ENCODE measurements around the gene CR1.

CR1 gene

DNA sequence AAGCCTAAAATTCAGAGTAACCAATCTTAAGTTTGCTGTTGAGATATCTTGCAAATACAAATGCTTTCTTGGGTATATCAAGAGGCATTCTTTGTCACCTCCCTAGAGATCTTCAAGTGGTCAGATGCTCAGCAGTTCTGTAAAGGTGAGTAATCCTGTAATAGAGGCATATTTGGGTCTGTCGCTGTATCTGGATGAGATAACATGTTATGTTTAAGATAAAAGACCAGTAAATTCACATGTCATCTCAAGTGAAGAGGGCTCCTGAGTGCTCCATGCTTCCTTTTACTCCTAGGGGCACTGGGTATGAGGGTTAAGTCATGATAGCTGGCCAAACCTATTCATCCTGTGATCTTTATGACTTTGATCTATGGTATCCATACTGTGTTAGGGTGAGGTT is 34.3 kb upstream of the CR1 start:
- no peak for DNase-seq (ENCODE audit: low read depth)
- TF ChIP-seq, protein P1, sequence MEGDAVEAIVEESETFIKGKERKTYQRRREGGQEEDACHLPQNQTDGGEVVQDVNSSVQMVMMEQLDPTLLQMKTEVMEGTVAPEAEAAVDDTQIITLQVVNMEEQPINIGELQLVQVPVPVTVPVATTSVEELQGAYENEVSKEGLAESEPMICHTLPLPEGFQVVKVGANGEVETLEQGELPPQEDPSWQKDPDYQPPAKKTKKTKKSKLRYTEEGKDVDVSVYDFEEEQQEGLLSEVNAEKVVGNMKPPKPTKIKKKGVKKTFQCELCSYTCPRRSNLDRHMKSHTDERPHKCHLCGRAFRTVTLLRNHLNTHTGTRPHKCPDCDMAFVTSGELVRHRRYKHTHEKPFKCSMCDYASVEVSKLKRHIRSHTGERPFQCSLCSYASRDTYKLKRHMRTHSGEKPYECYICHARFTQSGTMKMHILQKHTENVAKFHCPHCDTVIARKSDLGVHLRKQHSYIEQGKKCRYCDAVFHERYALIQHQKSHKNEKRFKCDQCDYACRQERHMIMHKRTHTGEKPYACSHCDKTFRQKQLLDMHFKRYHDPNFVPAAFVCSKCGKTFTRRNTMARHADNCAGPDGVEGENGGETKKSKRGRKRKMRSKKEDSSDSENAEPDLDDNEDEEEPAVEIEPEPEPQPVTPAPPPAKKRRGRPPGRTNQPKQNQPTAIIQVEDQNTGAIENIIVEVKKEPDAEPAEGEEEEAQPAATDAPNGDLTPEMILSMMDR (IDR thresholded peaks at IDR 0.05; ENCODE audit: low read depth, low read length, missing control alignments): no peak
- H3K4me3 ChIP-seq (ENCODE audit: low read depth, low read length): no peak overlapping the region

DNA sequence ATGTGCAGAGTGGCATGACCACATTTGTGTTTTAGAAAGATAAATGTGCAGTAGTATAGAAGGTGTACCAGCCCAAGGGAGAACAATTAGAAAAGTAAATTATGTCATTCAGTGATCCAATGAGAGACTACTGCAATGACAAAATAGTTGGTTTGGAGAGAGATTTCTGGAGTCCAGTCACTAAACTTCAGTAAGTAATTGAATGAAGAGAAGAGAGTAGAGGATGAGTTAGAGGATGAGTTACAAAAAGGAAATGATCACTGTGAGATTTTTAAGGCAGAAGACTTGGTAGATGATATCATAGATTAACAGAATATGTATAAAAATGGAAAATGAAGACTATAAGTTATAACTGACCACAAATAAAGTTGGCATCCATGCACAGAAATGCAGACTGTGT is 33.4 kb upstream of the CR1 start:
- H3K4me3 ChIP-seq (ENCODE audit: low read depth, low read length): no peak overlapping the region
- no peak for DNase-seq (ENCODE audit: low read depth)
- TF ChIP-seq, protein P1 (IDR thresholded peaks at IDR 0.05; ENCODE audit: low read depth, low read length, missing control alignments): no peak

DNA sequence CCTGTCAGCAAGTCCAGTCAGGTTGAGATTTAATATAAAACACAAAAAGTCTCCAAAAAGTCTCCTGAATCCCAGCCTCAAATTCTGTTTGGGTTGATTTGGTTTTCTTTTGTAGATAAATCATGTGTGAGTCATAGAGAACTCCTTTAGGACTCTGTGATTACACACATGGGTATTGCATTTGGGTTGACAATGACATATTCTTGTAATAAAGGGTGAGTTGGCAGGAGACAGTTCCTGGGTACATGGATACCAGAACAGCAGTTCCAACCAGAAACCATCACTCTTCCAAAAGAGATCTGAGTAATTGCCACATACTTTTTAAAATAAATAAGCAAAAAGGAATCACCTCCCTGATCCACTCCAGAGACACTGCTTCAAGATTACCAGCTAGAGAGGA is 32.9 kb upstream of the CR1 start:
- no peak overlapping the region for H3K4me3 ChIP-seq (ENCODE audit: low read depth, low read length)
- no peak for DNase-seq (ENCODE audit: low read depth)
- TF ChIP-seq, protein P1 (IDR thresholded peaks at IDR 0.05; ENCODE audit: low read depth, low read length, missing control alignments): no peak

DNA sequence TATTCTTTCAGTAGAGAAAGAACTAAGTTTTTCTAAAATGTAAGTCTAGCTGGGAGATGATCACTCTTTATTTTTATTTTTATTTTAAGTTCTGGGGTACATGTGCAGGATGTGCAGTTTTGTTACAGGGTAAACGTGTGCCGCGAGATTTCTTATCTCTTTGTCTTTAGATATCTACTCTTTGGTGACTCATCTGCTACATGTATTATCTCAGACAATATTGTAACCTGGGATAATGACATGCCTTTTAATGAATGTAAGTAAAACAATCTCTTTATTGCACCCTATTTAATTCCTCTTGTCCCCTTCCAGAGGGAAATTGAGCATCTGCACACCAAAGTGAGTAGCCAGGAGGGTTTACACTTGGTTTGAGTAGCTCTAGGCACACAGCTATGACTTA is 32.4 kb upstream of the CR1 start:
- no peak overlapping the region for H3K4me3 ChIP-seq (ENCODE audit: low read depth, low read length)
- TF ChIP-seq, protein P1 (IDR thresholded peaks at IDR 0.05; ENCODE audit: low read depth, low read length, missing control alignments): no peak
- DNase-seq (ENCODE audit: low read depth): no peak

DNA sequence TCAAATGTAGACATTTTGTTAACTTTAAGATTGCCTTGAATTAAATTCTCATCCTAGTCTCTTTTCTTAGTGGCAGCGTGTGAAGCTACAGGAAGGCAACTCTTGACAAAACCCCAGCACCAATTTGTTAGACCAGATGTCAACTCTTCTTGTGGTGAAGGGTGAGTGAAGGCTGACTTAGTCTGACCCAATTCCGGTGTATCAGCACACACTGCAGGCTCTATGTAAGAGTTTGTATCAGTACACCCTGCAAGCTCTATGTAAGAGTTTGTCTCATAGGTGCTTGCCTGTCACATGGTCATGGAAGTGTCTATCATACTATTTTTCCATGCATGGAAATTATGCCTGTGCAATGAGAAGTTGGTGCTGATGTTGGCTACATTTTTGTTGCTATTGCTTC is 25.0 kb upstream of the CR1 start:
- TF ChIP-seq, protein P1 (IDR thresholded peaks at IDR 0.05; ENCODE audit: low read depth, low read length, missing control alignments): no peak
- no peak for DNase-seq (ENCODE audit: low read depth)
- no peak overlapping the region for H3K4me3 ChIP-seq (ENCODE audit: low read depth, low read length)

DNA sequence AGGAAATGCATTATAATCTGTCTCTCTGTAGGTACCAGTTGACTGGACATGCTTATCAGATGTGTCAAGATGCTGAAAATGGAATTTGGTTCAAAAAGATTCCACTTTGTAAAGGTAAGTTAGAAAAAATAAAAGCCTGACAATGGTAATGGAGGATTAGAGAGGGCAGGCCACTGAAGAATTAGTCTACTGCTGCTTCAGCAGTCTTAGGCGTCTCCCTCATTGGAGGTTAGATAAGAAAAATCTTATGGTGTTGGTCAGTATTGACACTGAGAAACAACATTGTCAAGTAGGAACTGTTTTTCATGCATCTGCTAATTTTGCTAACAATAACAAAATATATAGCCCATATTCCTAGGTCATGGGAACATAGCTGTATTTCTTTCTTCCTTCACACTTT is 21.7 kb upstream of the CR1 start:
- no peak overlapping the region for H3K4me3 ChIP-seq (ENCODE audit: low read depth, low read length)
- DNase-seq (ENCODE audit: low read depth): no peak
- TF ChIP-seq, protein P1 (IDR thresholded peaks at IDR 0.05; ENCODE audit: low read depth, low read length, missing control alignments): no peak

DNA sequence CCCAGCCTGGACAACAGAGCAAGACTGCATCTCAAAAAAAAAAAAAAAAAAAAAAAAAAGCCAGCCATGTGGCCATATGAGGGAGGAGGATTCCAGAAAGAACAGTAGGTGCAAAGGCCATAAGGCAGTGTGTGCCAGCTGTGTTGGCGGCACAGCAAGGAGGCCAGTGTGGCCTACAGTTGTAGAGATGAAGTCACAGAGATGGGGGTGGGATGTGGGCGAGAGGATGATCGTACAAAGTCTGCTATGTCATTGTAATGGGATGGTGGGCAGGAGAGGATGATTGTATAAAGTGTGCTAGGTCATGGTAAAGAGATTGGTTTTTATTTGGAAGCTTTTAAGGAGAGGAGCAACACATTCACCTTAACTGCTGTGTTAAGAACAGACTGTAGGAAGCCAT is 9.8 kb upstream of the CR1 start:
- DNase-seq (ENCODE audit: low read depth): no peak
- no peak overlapping the region for H3K4me3 ChIP-seq (ENCODE audit: low read depth, low read length)
- TF ChIP-seq, protein P1 (IDR thresholded peaks at IDR 0.05; ENCODE audit: low read depth, low read length, missing control alignments): no peak
